ENCODE measurements around the gene RNF220.
A peak's percentile ranks its signal among the peaks of the same experiment; 100 is the strongest.

The RNF220 gene

GRCh38 chr1:44616991-44617702 is 212.1 kb downstream of the RNF220 start:
- no peak for DNase-seq

- no peak for DNase-seq
These were observed 212.6 kb downstream of the RNF220 start for GRCh38 chr1:44617703-44618029.

GRCh38 chr1:44619261-44619900 is 214.3 kb downstream of the RNF220 start:
- no peak for DNase-seq

- no peak for DNase-seq
These were observed 215.0 kb downstream of the RNF220 start for GRCh38 chr1:44620072-44620471.

- DNase-seq, result no peak
These were observed 216.8 kb downstream of the RNF220 start for GRCh38 chr1:44621841-44622286.

- no peak for DNase-seq
These were observed 219.3 kb downstream of the RNF220 start for GRCh38 chr1:44624268-44624901.

GRCh38 chr1:44625348-44625747 is 220.3 kb downstream of the RNF220 start:
- no peak for DNase-seq

GRCh38 chr1:44628962-44629756 is 224.1 kb downstream of the RNF220 start:
- DNase-seq, result no peak

GRCh38 chr1:44630116-44630515 is 225.1 kb downstream of the RNF220 start:
- no peak for DNase-seq

- DNase-seq, result no peak
These were observed 226.2 kb downstream of the RNF220 start for GRCh38 chr1:44631333-44631646.

- DNase-seq, result peak; percentile 91
These were observed 226.8 kb downstream of the RNF220 start for GRCh38 chr1:44631647-44632539.

- DNase-seq, result no peak
These were observed 227.5 kb downstream of the RNF220 start for GRCh38 chr1:44632598-44632997.

- no peak for DNase-seq
These were observed 229.6 kb downstream of the RNF220 start for GRCh38 chr1:44634606-44635189.

- no peak for DNase-seq
These were observed 230.4 kb downstream of the RNF220 start for GRCh38 chr1:44635439-44635838.

GRCh38 chr1:44636083-44636687 is 231.1 kb downstream of the RNF220 start:
- no peak for DNase-seq

GRCh38 chr1:44636688-44637598 is 231.9 kb downstream of the RNF220 start:
- no peak for DNase-seq

GRCh38 chr1:44637702-44638411 is 232.8 kb downstream of the RNF220 start:
- no peak for DNase-seq

- no peak for DNase-seq
These were observed 235.3 kb downstream of the RNF220 start for GRCh38 chr1:44640200-44640853.
